COR-L47 (cell line): Measurements from ENCODE around the gene INPP5F.
A peak's percentile ranks its signal among the peaks of the same experiment; 100 is the strongest.
"Not testable (repeated sequence)": the region's sequence is repeated elsewhere in the genome, so short reads cannot be mapped to it uniquely, and the experiment has no call there.

Source experiments
- DNase-seq: peaks from one replicate; lab custom pipeline; 2025; lab: John Stamatoyannopoulos, UW

Gene INPP5F

DNA sequence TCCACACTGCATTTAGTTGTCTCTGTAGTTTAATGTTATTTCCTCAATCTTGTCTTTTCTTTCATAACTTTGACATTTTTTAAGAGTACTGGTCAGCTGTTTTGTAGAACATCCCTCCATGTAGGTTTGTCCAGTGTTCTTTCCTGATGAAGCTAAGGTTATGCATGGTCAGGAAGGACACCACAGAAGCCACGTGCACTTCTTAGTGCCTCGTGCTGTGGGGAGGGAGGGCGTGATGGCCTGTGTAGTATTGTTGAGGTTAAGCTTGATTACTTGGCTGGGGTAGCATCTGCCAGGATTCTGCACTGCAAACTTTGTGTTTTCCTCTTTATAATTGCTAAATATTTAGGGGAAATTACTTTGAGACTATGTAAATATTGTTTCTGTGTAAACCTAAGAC, 98.4 kb downstream of the INPP5F start:
- DNase-seq: no peak

DNA sequence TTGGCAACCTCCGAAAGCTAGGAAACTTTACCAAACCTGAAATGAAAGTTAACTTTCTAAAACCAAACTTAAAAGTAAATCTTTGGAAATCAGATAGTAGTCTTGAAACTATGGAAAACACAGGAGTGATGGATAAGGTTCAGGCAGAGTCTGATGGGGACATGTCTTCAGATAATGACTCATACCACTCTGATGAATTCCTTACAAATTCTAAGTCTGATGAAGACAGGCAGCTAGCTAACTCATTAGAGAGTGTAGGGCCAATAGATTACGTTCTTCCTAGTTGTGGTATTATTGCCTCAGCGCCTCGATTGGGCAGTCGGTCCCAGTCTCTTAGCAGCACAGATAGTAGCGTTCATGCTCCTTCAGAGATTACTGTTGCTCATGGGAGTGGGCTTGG, 100.9 kb downstream of the INPP5F start:
- no peak for DNase-seq

DNA sequence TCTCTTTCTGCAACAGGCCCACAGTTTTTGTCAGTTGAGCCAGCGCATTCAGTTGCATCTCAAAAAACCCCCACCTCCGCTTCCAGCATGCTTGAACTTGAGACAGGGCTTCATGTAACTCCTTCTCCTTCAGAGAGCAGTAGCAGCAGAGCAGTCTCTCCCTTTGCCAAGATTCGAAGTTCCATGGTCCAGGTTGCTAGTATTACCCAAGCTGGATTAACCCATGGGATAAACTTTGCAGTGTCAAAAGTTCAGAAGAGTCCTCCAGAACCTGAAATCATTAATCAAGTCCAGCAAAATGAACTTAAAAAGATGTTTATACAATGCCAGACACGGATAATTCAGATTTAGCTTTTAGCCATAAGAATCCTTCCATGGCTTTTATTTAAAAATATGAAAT, 101.6 kb downstream of the INPP5F start:
- no peak for DNase-seq

DNA sequence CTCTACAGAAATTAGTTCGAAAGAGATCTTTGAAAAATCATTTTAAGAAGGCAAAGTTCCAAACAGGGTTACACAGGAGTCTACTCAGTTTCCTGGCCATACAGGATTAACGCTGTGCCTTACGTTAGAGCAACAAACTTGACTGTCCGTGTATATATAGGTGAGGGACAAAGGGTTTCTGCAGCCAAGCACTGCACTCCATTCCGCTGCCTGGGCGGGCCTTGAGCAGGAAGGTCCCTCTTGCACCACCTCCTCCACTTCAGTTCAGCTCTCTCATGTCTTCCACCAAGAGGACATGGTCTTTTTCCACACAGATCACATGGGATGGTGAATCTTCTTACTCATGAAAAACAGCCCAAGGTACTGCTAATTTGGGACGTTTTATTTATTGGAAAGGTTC, 103.6 kb downstream of the INPP5F start:
- DNase-seq: no peak

DNA sequence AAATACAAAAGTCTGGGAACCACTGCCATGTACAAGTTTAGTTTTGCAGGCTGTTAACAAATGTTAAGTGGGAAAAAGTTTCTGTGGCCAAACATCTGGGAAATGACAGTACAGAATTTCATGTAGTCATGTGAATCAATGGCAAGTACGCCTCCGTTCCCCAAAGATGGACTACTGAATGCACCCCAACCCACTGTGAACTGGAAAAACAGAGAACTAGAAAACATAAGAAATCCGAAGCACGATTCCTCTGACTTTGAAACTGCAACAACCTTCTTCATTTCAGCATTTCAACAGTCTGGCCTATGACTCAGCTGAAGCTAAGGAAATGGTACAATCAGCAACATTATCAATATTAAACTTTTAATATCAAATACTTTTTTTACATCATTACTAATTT, 105.0 kb downstream of the INPP5F start:
- no peak for DNase-seq

DNA sequence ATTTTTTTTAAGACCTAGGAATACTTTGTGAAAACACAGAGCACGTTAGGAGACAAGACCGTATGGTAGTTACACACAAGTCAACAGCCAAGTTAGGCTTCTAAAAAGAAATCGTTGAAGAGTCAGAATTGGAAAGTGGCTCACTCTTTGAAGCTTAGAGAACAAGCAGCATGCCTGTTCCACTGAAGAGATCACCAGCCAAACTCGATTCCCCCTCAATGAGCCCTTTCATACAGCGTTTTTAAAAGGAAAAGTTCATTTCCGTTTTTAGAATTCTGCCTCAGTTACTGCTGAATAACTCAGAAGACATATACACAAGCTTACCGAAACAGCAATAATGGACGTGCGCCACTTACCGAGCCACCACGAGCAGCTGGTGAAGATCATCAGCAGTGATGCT, 105.8 kb downstream of the INPP5F start:
- DNase-seq: no peak

DNA sequence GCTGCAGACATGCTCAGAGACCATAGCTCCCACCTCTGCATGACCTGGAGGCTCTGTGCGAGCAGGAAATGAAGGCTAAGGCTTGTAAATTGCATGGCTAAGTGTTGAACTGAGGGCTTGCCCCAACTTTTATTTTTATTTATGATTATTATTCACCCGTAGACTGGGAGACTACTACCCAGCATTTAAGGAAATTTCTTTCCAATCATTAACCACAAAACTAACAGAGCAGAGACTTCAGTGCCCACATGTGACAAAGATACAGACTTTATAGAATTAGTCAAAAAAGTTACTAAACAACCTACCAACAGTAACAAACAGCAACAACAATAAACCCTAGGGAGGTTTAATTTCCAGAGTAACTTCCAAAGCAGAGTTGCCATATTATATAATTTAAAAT, 107.1 kb downstream of the INPP5F start:
- no peak for DNase-seq

DNA sequence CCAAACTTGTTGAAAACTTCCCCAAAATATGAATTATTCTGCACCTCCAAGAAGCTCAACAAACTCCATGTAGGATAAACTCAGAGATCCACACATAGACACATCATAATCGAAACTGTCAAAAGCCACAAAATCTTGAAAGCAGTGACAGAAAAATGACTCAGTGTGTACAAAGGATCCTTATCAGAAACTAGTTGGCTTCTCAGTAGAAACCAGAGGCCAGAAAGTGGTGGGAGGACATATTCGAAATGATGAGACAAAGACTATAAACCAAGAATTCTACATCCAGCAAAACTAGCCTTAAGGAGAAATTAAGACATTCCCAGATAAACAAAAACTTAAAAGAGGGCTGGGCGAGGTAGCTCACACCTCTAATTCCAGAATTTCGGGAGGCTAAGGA, 108.3 kb downstream of the INPP5F start:
- DNase-seq: no peak

DNA sequence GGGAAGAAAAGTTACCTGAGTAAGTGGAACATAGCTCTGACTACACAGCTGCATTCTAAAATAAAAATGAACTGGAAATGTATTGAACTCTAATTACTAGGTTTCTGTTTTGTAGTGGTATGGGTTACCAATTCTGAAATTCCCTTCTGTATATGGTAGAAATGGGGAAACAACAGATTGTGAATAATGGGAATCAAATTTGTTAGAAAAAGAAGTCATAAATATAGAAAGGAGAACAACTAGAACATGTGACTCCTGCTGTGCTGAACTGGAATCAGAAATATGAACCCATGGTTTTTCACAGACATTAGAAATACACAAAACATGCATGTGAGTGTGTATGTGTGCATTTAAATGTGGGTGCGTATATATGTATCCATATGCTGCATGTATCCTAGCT, 119.8 kb downstream of the INPP5F start:
- DNase-seq: no peak

DNA sequence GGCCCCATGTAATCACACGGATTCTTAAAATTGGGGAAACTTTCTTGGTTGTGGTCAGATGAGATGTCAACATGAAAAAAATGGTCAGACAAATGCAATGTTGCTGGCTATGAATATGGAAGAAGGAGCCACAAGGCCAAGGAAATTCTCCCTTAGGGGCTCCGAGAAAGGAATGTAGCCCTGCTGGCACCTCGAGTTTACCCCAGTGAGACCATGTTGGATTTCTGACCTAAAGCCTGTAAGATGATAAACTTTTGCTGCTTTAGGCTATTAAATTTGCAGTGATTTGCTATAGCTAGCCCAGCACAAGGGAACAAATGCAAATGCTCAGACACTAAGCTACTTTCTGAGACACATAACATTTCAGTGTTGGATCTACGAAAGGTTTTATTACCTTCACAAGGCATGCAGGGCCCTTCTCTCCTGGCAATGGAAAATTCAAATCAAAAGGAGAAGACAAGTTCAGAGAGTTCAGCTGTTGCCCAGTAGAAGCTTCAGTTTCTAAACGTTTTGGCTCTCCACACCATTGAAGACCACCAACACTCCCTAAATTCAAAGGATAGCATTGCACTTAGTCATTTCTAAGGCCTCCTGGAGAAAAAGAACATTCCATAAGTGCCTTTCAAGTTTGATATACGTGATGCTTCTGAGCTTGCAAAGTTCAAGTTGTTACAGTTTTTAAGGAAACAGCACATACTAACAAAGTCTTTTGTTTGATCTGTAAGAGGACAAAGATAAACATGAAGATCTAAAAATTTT, 123.4 kb downstream of the INPP5F start:
- DNase-seq: no peak

DNA sequence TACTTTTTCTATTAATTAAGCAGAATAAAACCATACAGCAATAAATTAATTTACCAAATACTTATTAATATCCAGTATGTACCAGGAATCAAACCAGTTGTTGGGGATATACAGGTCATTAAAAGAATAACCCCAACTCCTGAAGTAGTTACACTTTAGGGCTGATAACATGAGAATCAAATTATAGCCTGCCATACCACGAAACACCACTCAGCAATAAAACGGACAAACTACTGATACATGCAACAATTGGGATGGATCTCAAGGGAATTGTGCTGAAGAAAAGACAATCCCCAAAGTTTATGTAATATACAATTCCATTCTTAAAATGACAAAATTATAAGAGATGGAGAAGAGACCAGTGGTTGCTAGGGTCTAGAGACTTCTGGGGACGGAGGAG, 124.1 kb downstream of the INPP5F start:
- no peak for DNase-seq

DNA sequence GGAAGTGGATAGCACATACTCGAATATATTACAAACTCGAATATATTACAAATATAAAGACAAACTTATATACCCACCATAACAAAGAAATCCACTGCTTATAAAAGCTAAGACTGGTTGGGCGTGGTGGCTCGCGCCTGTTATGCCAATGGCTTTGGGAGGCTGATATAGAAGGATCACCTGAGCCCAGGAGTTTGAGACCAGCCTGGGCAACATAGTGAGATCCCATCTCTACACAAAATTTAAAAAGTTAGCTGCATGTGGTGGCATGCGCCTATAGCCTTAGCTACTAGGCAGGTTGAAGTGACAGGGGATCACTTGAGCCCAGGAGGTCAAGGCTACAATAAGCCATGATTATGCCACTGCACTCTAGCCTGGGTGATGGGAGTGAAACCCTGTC, 126.4 kb downstream of the INPP5F start:
- no peak for DNase-seq

DNA sequence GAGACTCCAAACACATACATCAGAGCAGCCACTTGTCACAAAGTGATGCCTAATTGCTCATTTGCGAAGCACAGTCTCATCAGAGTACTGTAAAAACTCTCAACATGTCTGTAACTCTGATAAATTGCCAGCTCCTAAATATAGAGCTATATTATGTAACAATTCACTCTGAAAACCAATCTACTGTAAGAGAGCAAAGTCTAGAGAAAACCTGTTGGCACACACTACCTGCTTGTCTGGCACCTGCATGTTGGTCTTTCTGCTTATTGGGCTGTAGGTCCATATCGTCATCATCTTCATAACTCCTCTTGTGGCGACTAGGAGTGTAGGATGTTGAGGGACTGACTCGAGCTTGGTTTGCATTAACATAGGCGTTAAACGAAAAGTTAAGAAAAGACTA, 127.0 kb downstream of the INPP5F start:
- no peak for DNase-seq

DNA sequence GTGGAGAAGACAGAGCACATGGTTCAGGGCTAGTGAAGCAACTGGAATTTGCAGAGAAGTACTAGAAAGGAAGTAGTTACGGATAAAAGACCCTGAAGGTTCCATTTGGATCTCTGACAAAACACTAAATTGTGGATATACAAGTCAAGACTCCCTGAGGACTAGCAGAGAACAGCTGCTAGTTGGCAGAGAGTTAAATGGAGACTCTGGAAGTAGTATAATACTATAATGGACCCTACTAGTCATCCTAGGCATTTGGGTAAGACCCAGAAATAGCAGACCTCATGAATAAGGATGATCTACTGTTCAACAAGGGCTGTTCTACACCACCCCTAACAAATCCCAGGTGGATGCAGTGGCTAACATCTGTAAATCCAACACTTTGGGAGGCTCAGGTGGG, 127.7 kb downstream of the INPP5F start:
- DNase-seq: no peak

DNA sequence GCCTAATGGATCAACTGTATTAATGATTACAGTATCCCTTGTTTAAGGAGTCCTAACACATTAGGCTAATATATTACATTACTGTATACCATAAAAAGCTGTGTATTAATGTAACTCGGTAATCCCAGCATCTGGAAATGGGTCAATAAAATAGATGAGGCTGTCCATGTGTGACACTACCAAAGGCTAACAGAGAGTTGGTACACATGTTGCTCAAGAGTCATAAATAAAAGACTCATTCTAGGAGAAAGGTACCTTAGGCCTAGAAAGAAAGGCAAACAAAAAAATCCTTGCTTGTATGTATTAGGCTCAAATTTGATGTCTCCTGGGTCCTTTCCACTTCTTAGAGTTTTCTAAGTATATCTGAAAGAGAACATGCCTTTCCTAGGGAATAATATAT, 132.2 kb downstream of the INPP5F start:
- DNase-seq: no peak

DNA sequence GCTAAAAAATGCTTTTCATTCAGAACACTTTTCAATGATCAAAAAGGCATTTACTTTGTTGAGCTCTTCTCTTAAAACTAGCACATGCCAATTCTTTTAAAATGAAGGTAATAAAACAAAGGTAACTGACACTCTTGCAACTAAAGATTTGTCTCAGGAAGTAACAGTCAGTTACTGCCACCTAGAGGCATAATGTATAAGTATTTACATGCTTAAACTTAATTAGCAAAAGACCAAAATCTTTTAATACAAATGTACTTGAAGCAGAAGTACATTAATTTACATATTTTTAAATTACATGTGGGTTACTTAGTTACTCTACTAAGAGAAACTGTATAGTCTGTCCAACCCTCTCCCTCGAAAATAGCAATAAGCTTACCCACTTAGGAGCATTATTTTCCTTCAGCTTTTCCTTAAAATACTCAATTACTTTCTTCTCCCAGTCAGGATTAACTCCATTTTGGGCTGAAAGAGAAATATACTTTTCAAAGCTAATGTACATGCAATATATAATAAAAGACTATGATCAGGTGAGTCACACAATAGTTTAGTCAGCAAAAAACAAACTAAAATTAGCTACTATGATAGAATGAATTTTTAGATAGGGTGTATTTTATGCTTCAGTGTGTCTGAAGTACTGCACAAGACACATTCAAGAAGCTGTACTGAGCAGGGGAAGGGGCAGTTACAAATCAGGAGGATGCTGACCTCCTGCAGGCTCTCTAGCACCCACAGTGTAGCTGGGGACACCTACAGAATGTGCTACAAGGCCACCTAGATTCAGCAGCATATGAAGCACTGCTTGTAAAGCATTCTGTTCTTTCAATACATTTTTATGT, 133.8 kb downstream of the INPP5F start:
- DNase-seq: peak; percentile 10

DNA sequence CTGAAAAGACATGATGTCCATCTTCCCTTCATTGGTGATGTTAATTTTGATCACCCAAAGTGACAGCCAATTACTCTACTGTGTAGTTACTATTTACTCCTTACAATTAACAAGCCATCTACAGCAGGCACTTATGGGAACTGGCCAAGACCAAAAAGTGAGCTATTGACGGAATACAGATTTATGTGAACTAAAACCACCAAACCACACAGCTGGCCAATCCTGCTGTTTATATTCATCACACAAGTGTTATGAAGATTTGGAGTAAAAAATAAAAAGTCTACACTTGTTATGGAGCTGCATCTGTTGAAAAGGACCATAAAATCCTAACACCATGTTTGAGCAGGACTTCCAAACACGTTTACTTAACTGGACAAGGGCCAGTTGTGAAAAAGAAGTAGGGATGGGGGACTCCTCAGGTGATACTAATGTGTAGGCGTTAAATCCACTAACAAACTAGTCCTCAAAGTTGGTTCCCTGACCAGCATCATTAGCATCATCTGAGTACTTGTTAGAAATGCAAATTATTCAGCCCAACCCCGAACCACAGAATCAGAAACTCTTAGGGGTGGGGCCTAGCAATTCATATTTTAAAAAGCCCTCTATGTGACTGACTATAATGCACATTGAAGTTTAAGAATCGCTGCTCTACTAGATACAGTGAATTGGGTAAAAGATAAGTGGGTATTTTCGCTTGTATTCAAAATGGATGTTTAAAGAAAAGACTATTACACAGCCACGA, 135.2 kb downstream of the INPP5F start:
- no peak for DNase-seq

DNA sequence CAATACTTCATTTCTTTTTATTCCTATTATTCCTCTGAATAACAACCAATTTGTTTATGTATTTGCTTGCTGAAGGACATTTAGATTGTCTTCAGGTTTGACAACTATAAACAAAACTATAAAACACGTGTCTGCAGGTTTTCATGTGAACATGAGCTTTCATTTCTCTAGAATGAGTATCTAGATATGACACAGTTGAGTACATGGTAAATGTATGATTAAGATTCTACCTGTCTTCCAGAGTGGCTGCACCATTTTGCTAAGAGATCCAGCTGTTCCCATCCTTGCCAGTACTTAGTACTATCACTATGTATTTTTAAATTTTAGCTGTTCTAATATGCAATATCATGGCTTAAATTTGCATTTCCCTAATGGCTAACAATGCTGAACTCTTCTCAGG, 136.7 kb downstream of the INPP5F start:
- no peak for DNase-seq

DNA sequence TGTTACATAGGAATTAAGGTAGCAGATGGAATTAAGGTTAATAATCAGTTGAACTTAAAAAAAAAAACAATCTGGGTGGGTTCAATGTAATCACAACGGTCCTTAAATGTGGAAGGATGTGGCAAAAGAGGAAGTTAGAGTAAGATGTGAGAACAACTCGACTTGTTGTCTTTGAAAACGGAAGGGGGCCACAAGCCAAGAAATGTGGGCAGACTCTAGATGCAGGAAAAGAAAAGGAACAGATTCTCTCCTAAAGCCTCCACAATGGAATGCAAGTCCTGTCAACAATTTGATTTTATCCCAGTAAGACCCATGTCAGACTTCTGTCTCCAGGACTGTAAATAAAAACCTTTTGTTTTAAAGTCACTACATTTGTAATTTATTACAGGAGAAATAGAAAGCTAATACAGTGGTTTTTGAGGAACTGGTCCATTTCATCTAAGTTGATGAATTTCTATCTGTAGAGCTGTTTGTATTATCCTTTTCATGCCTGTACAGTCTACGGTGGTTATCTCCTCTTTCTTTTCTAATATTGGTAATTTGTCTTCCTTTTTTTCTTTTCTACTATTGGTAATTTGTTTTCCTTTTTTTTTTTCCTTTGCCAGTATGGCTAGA, 138.2 kb downstream of the INPP5F start:
- DNase-seq: no peak

DNA sequence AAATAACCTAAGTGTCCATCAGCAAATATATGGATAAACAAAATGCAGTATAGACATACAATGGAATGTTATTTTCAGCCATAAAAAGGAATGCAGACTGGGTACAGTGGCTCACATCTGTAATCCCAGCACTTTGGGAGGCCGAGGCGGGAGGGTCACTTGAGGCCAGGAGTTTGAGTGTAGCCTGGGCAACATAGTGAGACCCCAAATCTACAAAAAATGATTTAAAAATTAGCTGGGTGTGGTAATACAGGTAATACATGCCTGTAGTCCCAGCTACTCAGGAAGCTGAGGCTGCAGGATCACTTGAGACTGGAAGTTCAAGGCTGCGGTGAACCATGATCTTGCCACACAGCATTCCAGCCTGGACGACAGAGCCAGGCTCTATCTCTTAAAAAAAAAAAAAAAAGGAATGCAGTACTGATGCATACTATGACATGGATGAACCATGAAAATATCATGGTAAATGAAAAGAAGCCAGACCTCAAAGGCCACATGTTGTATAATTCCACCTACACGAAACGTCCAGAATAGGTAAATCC, 139.9 kb downstream of the INPP5F start:
- no peak for DNase-seq

DNA sequence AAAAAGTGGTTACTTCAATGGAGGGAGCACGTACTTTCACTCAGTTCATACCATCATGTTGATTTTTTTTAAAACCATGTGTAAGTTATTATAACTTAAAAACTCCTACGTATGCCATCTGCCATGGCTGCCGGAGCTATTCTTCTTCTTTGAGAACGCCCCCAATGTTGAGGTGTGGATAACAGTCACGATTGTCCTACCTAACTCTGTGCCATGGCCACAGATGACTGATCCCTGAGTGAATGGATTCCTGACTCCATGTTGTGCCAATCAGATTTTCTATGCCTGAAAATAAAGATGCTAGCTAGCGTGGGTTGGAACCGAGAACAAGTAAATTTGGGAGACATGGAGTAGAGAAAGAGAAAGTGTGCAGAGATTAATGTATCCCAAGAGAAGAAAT, 141.5 kb downstream of the INPP5F start:
- no peak for DNase-seq

DNA sequence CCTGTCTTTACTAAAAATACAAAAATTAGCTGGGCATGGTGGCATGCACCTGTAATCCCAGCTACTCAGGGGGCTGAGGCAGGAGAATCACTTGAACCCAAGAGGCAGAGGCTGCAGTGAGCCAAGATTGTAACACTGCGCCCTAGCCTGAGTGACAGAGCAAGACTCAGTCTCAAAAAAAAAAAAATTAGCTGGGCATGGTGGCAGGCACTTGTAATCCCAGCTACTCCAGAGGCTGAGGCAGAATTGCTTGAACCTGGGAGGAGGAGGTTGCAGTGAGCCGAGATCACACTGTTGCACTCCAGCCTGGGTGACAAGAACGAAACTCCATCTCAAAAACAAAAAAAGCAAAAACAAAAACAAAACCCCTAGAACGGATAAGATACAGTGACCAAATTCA, 143.5 kb downstream of the INPP5F start:
- not testable (repeated sequence) for DNase-seq
